T-cell (primary cell): ENCODE data around the gene FREY1. TPM values are rescaled to one million over a fixed set of nuclear protein-coding genes. Genes with fewer than 3 reads are reported as not detected.

Experiments used
- ATAC-seq, 4 experiments: fragments of 200-7000 bp in 3 of 4; fragments of 150-1000 bp in 1 of 4; cut with Tn5 transposase; replicated peaks in 1 of 4; 1 replicate in 3 of 4; 2 replicates in 1 of 4; pipeline ENCODE4 v1.10.0; 2021; ENCODE audit warnings: moderate library complexity in 3 of 4, mild to moderate bottlenecking in 2 of 4, moderate number of reproducible peaks in 1 of 4
- CTCF ChIA-PET, 2 donors: fragments of 300-600 bp; sonication (Branson Sonifier 250); formaldehyde crosslinking; loops; one replicate each; lab custom pipeline; 2022; ENCODE audit warnings: antibody characterized with exemption in 2 of 2; lab: Charles Lee
- POLR2A ChIA-PET, 2 donors: fragments of 300-600 bp; sonication (Branson Sonifier 250); formaldehyde crosslinking; loops; one replicate each; lab custom pipeline; 2022; ENCODE audit warnings: antibody characterized with exemption in 2 of 2; lab: Charles Lee
- DNase-seq, 35 experiments: peaks; one replicate each; pipeline versions ENCODE4 v3.0.0 to v3.0.0-alpha.2; 2013 to 2023
- H3K27ac ChIP-seq: one replicate; pipeline ENCODE4 v1.5.1; 2013; ENCODE audit warnings: low read length
- H3K27me3 ChIP-seq, 2 experiments: replicated peaks in 1 of 2; 1 replicate in 1 of 2; 2 replicates in 1 of 2; pipeline versions ENCODE4 v1.6.1 to v1.7.0; 2013; ENCODE audit warnings: low read length in 1 of 2, mixed read lengths in 1 of 2; ENCODE audit not compliant: control insufficient read depth in 2 of 2, insufficient read depth in 2 of 2; ENCODE audit errors: extremely low read depth in 1 of 2
- H3K36me3 ChIP-seq, 2 donors: 1 replicate in 1 of 2; 2 replicates in 1 of 2; pipeline versions ENCODE4 v1.6.1 to v1.7.0; 2013; ENCODE audit warnings: low read length in 1 of 2; ENCODE audit not compliant: control insufficient read depth in 2 of 2, insufficient read depth in 1 of 2; ENCODE audit errors: extremely low read depth in 1 of 2
- H3K4me1 ChIP-seq, 2 experiments: 1 replicate in 1 of 2; 2 replicates in 1 of 2; pipeline versions ENCODE4 v1.6.1 to v1.7.0; 2013; ENCODE audit warnings: low read length in 2 of 2, mixed read lengths in 1 of 2; ENCODE audit not compliant: insufficient read depth in 2 of 2, control insufficient read depth in 1 of 2; ENCODE audit errors: extremely low read depth in 1 of 2
- H3K4me3 ChIP-seq, 2 donors: 1 replicate in 1 of 2; 2 replicates in 1 of 2; pipeline versions ENCODE4 v1.5.1 to v1.7.0; 2013; ENCODE audit warnings: mild to moderate bottlenecking in 2 of 2, low read length in 1 of 2, moderate library complexity in 1 of 2; ENCODE audit not compliant: control insufficient read depth in 1 of 2; ENCODE audit errors: extremely low read depth in 1 of 2
- H3K9me3 ChIP-seq: 2 replicates; pipeline ENCODE4 v1.7.0; 2013
- H3K27ac Mint-ChIP-seq, 2 donors: one replicate each; pipeline ENCODE4 v1.8.0; 2020 to 2021; ENCODE audit warnings: mild to moderate bottlenecking in 2 of 2, mixed read lengths in 2 of 2
- H3K27me3 Mint-ChIP-seq, 2 donors: one replicate each; pipeline ENCODE4 v1.8.0; 2021 to 2022; ENCODE audit warnings: mixed read lengths in 2 of 2
- H3K36me3 Mint-ChIP-seq: one replicate; pipeline ENCODE4 v1.8.0; 2021; ENCODE audit warnings: mixed read lengths
- H3K4me1 Mint-ChIP-seq, 3 donors: one replicate each; pipeline ENCODE4 v1.8.0; 2020 to 2022; ENCODE audit warnings: mixed read lengths in 3 of 3, mild to moderate bottlenecking in 1 of 3
- H3K4me3 Mint-ChIP-seq, 3 donors: one replicate each; pipeline ENCODE4 v1.8.0; 2020 to 2022; ENCODE audit warnings: mild to moderate bottlenecking in 3 of 3, mixed read lengths in 3 of 3, moderate library complexity in 3 of 3
- H3K9me3 Mint-ChIP-seq, 3 donors: one replicate each; pipeline ENCODE4 v1.8.0; 2020 to 2022; ENCODE audit warnings: mixed read lengths in 3 of 3
- WGBS: methylation state at CpG from one replicate; pipeline ENCODE4 v1.1.5; 2013; ENCODE audit warnings: missing lambda C conversion rate; ENCODE audit not compliant: insufficient coverage; 5-methylcytosine and 5-hydroxymethylcytosine counted together
- total RNA-seq, 35 experiments: library from RNA in 6 of 35; stranded (reverse) in 6 of 35; fragments of 120-200 nt in 1 of 35; gene quantifications; one replicate each; pipeline versions ENCODE4 v1.2.1 to v1.2.4 and lab custom pipeline; 2013 to 2026

Gene FREY1
- total RNA-seq, 5 donors from 2014 or later (not counting 1 experiment from before 2014, with no cell fraction given) = 2.5 to 6.8 (median 4.6) TPM

GRCh38 chr11:45941285-45941684 lies 34.2 kb upstream of the FREY1 start:
- no peak overlapping the region for H3K4me3 ChIP-seq
- ATAC-seq (no peak), DNase-seq (no peak)
- CTCF ChIA-PET = interaction anchor here in 1 of 2 donors (1.1 kb wide), 1 partner anchor 24 kb away, joined by 3 read pairs; no protein-coding TSS in a partner anchor
- no peaks in the 10 kb centered on the region for H3K4me1 ChIP-seq
- Mint-ChIP-seq H3K9me3 (no peaks in the 10 kb centered on the region), H3K27me3 (no peaks in the 10 kb centered on the region), H3K27ac (no peak overlapping the region), H3K36me3 (peaks cover 54% of the 10 kb centered on the region), H3K4me3 (no peak overlapping the region), H3K4me1 (peaks cover 0 to 1% (median 0%) of the 10 kb centered on the region in 3 donors)
- H3K9me3 ChIP-seq = no peaks in the 10 kb centered on the region
- 80% methylated on average over 2 of the region's 4 CpGs for WGBS
- H3K36me3 ChIP-seq = peaks cover 3 to 45% of the 10 kb centered on the region in 2 donors
- POLR2A ChIA-PET = no interaction called here
- H3K27me3 ChIP-seq = no peaks in the 10 kb centered on the region
- H3K27ac ChIP-seq = no peak overlapping the region

DNA sequence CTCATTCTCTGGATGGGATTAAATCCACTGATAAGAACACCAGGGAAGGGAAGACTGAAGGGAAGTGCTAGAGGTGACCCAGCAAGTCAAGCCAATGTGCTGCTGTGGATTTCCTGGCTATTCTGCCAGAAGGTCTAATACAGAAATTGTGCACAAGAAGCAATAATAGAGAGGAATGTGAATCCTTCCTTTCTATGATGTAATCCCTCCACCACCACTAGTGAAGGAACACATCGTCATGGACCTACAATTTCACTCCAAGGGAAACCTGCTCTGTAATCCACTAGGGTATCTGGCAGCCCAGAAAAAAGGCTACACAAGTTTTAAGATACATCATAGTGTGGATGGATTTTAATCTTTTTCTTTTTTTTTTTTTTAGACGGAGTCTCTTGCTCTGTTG lies 32.8 kb upstream of the FREY1 start:
- Mint-ChIP-seq H3K4me3 (no peak overlapping the region), H3K27ac (no peak overlapping the region), H3K36me3 (peaks cover 42% of the 10 kb centered on the region), H3K27me3 (no peaks in the 10 kb centered on the region), H3K4me1 (peaks cover 0 to 1% (median 0%) of the 10 kb centered on the region in 3 donors), H3K9me3 (no peaks in the 10 kb centered on the region)
- ChIA-PET POLR2A (interaction anchor here (0.6 kb wide), 3 partner anchors 56 to 465 kb away, joined by 3 to 6 read pairs (median 5); no protein-coding TSS in a partner anchor), CTCF (interaction anchor here (0.6 kb wide), 3 partner anchors 19 to 614 kb away, joined by 5 to 7 read pairs (median 6); no protein-coding TSS in a partner anchor)
- Histone ChIP-seq H3K4me3 (no peak overlapping the region), H3K27me3 (no peaks in the 10 kb centered on the region), H3K36me3 (peaks cover 7 to 44% of the 10 kb centered on the region in 2 donors), H3K9me3 (no peaks in the 10 kb centered on the region), H3K4me1 (no peaks in the 10 kb centered on the region), H3K27ac (no peak overlapping the region)
- ATAC-seq (no peak), DNase-seq (no peak)
- WGBS = no CpG with 5 or more reads among the region's 2 CpGs

GRCh38 chr11:45937916-45938315 lies 30.8 kb upstream of the FREY1 start:
- POLR2A ChIA-PET = no interaction called here
- no peak overlapping the region for H3K4me3 Mint-ChIP-seq
- no peak overlapping the region for H3K27ac ChIP-seq
- no peak overlapping the region for H3K4me3 ChIP-seq
- no peaks in the 10 kb centered on the region for H3K4me1 ChIP-seq
- no peaks in the 10 kb centered on the region for H3K27me3 ChIP-seq
- no peaks in the 10 kb centered on the region for H3K9me3 Mint-ChIP-seq
- H3K4me1 Mint-ChIP-seq = peaks cover 0 to 4% (median 0%) of the 10 kb centered on the region in 3 donors
- peaks cover 11 to 52% of the 10 kb centered on the region in 2 donors for H3K36me3 ChIP-seq
- no CpG with 5 or more reads among the region's 10 CpGs for WGBS
- H3K9me3 ChIP-seq = no peaks in the 10 kb centered on the region
- H3K27ac Mint-ChIP-seq = no peak overlapping the region
- peaks cover 32% of the 10 kb centered on the region for H3K36me3 Mint-ChIP-seq
- H3K27me3 Mint-ChIP-seq = no peaks in the 10 kb centered on the region
- CTCF ChIA-PET = no interaction called here
- ATAC-seq (no peak), DNase-seq (no peak)

GRCh38 chr11:45936511-45937054 lies 29.5 kb upstream of the FREY1 start:
- Histone ChIP-seq H3K4me3 (no peak overlapping the region), H3K4me1 (peaks cover 0 to 7% of the 10 kb centered on the region in 2 experiments), H3K36me3 (peaks cover 11 to 62% of the 10 kb centered on the region in 2 donors), H3K27me3 (no peaks in the 10 kb centered on the region), H3K27ac (no peak overlapping the region), H3K9me3 (no peaks in the 10 kb centered on the region)
- DNase-seq (no peak), ATAC-seq (no peak)
- ChIA-PET POLR2A (no interaction called here), CTCF (interaction anchor here in 1 of 2 donors (0.6 kb wide), 1 partner anchor 1991 kb away, joined by 4 read pairs; no protein-coding TSS in a partner anchor)
- Mint-ChIP-seq H3K4me3 (no peak overlapping the region), H3K27me3 (no peaks in the 10 kb centered on the region), H3K36me3 (peaks cover 24% of the 10 kb centered on the region), H3K27ac (peak overlapping the region in 1 of 2 donors; percentile 52), H3K4me1 (peaks cover 4 to 12% (median 8%) of the 10 kb centered on the region in 3 donors), H3K9me3 (no peaks in the 10 kb centered on the region)
- WGBS = 98% methylated on average over 4 of the region's 4 CpGs

DNA sequence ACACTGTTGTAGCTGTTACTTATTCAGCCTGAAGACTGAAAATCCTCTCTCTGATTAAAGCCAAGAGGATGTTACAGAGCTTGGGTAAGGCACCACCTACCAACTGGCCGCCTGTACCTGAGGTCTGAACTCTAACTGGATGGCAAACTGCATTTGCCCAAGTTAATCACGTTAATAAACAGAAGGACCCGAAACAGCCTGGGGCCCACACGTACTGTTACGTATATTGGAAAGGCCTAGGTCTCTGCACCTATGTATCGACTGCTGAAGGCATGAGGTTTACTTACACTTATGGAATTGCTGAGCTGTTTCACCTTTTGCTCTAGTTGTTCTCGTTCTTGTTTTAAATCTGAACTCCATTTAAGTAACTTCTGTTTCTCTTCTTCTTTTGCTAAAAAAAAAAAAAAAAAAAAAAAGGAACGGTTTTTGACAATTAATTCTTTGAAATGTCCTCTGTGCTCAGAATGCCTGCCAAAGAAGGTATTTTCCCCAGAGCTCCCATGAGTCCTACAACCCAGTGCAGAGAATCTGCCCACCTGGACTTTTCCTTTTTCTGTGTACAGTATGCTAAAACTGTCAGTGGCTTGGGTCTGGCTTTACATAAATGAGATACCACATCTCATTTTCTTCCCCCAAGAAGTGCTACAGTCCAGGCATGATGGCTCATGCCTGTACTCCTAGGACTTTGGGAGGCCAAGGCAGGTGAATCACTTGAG lies 28.4 kb upstream of the FREY1 start:
- H3K27me3 ChIP-seq = no peaks in the 10 kb centered on the region
- peaks cover 11 to 66% of the 10 kb centered on the region in 2 donors for H3K36me3 ChIP-seq
- WGBS = 94% methylated on average over 6 of the region's 8 CpGs
- Mint-ChIP-seq H3K27ac (peak overlapping the region in 1 of 2 donors; percentile 39), H3K27me3 (no peaks in the 10 kb centered on the region), H3K9me3 (no peaks in the 10 kb centered on the region), H3K4me3 (no peak overlapping the region), H3K36me3 (peaks cover 23% of the 10 kb centered on the region), H3K4me1 (peaks cover 14 to 23% (median 19%) of the 10 kb centered on the region in 3 donors)
- no peak for ATAC-seq
- no peak overlapping the region for H3K4me3 ChIP-seq
- DNase-seq = no peak
- H3K4me1 ChIP-seq = peaks cover 0 to 17% of the 10 kb centered on the region in 2 experiments
- CTCF ChIA-PET = interaction anchor here (0.6 to 0.7 kb wide), 3 partner anchors 24 to 1992 kb away, joined by 4 to 5 read pairs (median 4); no protein-coding TSS in a partner anchor
- no peaks in the 10 kb centered on the region for H3K9me3 ChIP-seq
- H3K27ac ChIP-seq = no peak overlapping the region
- POLR2A ChIA-PET = no interaction called here

DNA sequence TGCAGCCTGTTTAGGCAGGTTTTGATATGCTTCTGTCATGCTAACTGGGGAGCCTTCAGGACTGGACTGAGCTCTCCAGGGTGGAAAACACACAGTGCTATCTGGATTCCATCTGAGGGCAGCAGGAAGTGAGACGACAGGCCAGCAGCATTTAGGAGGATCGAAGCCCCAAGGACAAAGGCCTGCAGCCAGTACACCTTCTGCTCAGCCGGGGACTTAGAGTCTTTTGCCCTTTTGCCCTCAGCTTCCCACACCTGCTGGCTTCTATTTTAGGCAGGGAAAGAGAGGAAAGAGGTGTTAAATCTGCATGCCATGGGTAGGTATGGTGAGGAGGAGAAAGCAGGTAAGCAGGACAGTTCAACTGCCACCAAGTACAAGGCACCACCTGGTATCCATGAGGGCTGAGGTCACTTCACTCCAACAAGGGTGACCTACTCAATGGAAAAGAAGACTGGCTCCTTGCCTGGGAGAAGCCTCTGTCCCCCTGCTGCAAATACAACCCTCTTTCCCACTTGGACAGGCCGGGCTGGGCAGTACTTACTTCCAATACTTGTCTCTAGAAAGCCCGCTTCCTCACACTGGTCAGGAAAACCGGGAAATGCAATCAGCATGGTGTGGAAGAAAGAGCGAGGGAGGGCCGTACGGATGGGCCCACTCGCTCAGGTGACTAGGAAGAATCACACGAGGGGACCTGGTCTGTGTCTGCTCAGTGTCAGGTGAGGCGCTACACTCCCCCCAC lies 27.7 kb upstream of the FREY1 start:
- H3K4me1 Mint-ChIP-seq = peaks cover 22 to 31% (median 26%) of the 10 kb centered on the region in 3 donors
- H3K4me1 ChIP-seq = peaks cover 0 to 25% of the 10 kb centered on the region in 2 experiments
- peaks cover 23% of the 10 kb centered on the region for H3K36me3 Mint-ChIP-seq
- DNase-seq (no peak), ATAC-seq (no peak)
- H3K36me3 ChIP-seq = peaks cover 11 to 66% of the 10 kb centered on the region in 2 donors
- no peaks in the 10 kb centered on the region for H3K9me3 ChIP-seq
- ChIA-PET POLR2A (interaction anchor here in 1 of 2 donors (0.7 kb wide), 1 partner anchor 36 kb away, joined by 3 read pairs; no protein-coding TSS in a partner anchor), CTCF (interaction anchor here in 1 of 2 donors (0.7 kb wide), 1 partner anchor 198 kb away, joined by 4 read pairs; no protein-coding TSS in a partner anchor)
- WGBS = 98% methylated on average over 8 of the region's 12 CpGs
- no peaks in the 10 kb centered on the region for H3K27me3 Mint-ChIP-seq
- no peaks in the 10 kb centered on the region for H3K9me3 Mint-ChIP-seq
- no peak overlapping the region for H3K4me3 ChIP-seq
- no peak overlapping the region for H3K4me3 Mint-ChIP-seq
- H3K27me3 ChIP-seq = no peaks in the 10 kb centered on the region
- H3K27ac Mint-ChIP-seq = no peak overlapping the region
- no peak overlapping the region for H3K27ac ChIP-seq
